Activated CD4-positive, alpha-beta T cell treated with anti-CD3 and anti-CD28 coated beads for 36 hours (primary cell): ENCODE results near the gene SPAG17. TPM values are rescaled to one million over a fixed set of nuclear protein-coding genes. Genes with fewer than 3 reads are reported as not detected.

Experiments
- ATAC-seq: fragments of 200-7000 bp; cut with Tn5 transposase; one replicate; pipeline ENCODE4 v1.10.0; 2021; ENCODE audit warnings: mild to moderate bottlenecking, moderate library complexity
- CTCF ChIA-PET: fragments of 350-600 bp; sonication (Branson Sonifier 250); formaldehyde crosslinking; loops from one replicate; lab custom pipeline; 2021; ENCODE audit warnings: antibody characterized with exemption; lab: Charles Lee
- POLR2A ChIA-PET: fragments of 350-600 bp; sonication (Branson Sonifier 250); formaldehyde crosslinking; loops from one replicate; lab custom pipeline; 2021; ENCODE audit warnings: antibody characterized with exemption, inconsistent platforms; lab: Charles Lee
- DNase-seq: peaks from one replicate; pipeline ENCODE4 v3.0.0-alpha.2; 2020
- H3K27ac Mint-ChIP-seq: one replicate; pipeline ENCODE4 v1.8.0; 2021; ENCODE audit warnings: mixed read lengths
- H3K27me3 Mint-ChIP-seq: one replicate; pipeline ENCODE4 v1.8.0; 2021; ENCODE audit warnings: mixed read lengths
- H3K36me3 Mint-ChIP-seq: one replicate; pipeline ENCODE4 v1.8.0; 2021; ENCODE audit warnings: low read depth, mixed read lengths
- H3K4me1 Mint-ChIP-seq: one replicate; pipeline ENCODE4 v1.8.0; 2021; ENCODE audit warnings: mixed read lengths
- H3K4me3 Mint-ChIP-seq: one replicate; pipeline ENCODE4 v1.8.0; 2021; ENCODE audit warnings: mild to moderate bottlenecking, moderate library complexity, mixed read lengths
- H3K9me3 Mint-ChIP-seq: one replicate; pipeline ENCODE4 v1.8.0; 2021; ENCODE audit warnings: low read depth, mixed read lengths
- intact Hi-C, 2 experiments: fragments of 100-400 bp; cut with DNase I in 1 of 2; cut with micrococcal nuclease in 1 of 2; formaldehyde crosslinking; loops; one replicate each; pipeline versions ENCODE4 v1.14.2 to v1.15.1; 2022 to 2024; cut with DNase I, micrococcal nuclease
- total RNA-seq, 2 experiments: library from RNA; stranded (reverse); gene quantifications; one replicate each; pipeline ENCODE4 v1.2.3, GENCODE V29; 2021

SPAG17 gene
- total RNA-seq, 2 experiments from 2014 or later: not detected

GRCh38 chr1:118160806-118161205, 24.2 kb downstream of the SPAG17 start:
- no peak for ATAC-seq
- intact Hi-C loops: no loop called here
- no peaks in the 10 kb centered on the region for H3K4me1 Mint-ChIP-seq
- ChIA-PET CTCF (interaction anchor here (0.5 kb wide), 1 partner anchor 140 kb away, joined by 3 read pairs; no protein-coding TSS in a partner anchor), POLR2A (no interaction called here)
- H3K27ac Mint-ChIP-seq: no peak overlapping the region
- no peaks in the 10 kb centered on the region for H3K27me3 Mint-ChIP-seq
- DNase-seq: no peak
- H3K4me3 Mint-ChIP-seq: no peak overlapping the region
- H3K9me3 Mint-ChIP-seq: no peaks in the 10 kb centered on the region
- H3K36me3 Mint-ChIP-seq: no peaks in the 10 kb centered on the region

- H3K4me1 Mint-ChIP-seq: no peaks in the 10 kb centered on the region
- CTCF ChIA-PET: no interaction called here
Observed at GRCh38 chr1:118159569-118159968, 25.5 kb downstream of the SPAG17 start.

GRCh38 chr1:118158924-118159323, 26.1 kb downstream of the SPAG17 start:
- no peak overlapping the region for H3K4me3 Mint-ChIP-seq
- DNase-seq (no peak), ATAC-seq (no peak)
- H3K27ac Mint-ChIP-seq: no peak overlapping the region
- CTCF ChIA-PET: no interaction called here
- no peaks in the 10 kb centered on the region for H3K27me3 Mint-ChIP-seq
- intact Hi-C loops: loop anchor here (10.0 kb wide), 2 partner anchors 846 to 1116 kb away; no protein-coding TSS in a partner anchor
- no peaks in the 10 kb centered on the region for H3K36me3 Mint-ChIP-seq
- H3K9me3 Mint-ChIP-seq: no peaks in the 10 kb centered on the region
- POLR2A ChIA-PET: no interaction called here
- no peaks in the 10 kb centered on the region for H3K4me1 Mint-ChIP-seq

More at GRCh38 chr1:118159569-118159968, 25.5 kb downstream of the SPAG17 start:
- ATAC-seq (no peak), DNase-seq (no peak)
- POLR2A ChIA-PET: no interaction called here
- Mint-ChIP-seq H3K27me3 (no peaks in the 10 kb centered on the region), H3K4me3 (no peak overlapping the region), H3K27ac (no peak overlapping the region), H3K9me3 (no peaks in the 10 kb centered on the region), H3K36me3 (no peaks in the 10 kb centered on the region)
- intact Hi-C loops: loop anchor here (10.0 kb wide), 2 partner anchors 845 to 1115 kb away; no protein-coding TSS in a partner anchor

GRCh38 chr1:118157506-118157905, 27.5 kb downstream of the SPAG17 start:
- no peak overlapping the region for H3K27ac Mint-ChIP-seq
- no peaks in the 10 kb centered on the region for H3K4me1 Mint-ChIP-seq
- no peak for ATAC-seq
- no peaks in the 10 kb centered on the region for H3K9me3 Mint-ChIP-seq
- intact Hi-C loops: loop anchor here (10.0 kb wide), 2 partner anchors 847 to 1117 kb away; no protein-coding TSS in a partner anchor
- no peaks in the 10 kb centered on the region for H3K27me3 Mint-ChIP-seq
- ChIA-PET CTCF (no interaction called here), POLR2A (no interaction called here)
- H3K4me3 Mint-ChIP-seq: no peak overlapping the region
- no peaks in the 10 kb centered on the region for H3K36me3 Mint-ChIP-seq
- DNase-seq: no peak

GRCh38 chr1:118155106-118155505, 29.9 kb downstream of the SPAG17 start:
- no peaks in the 10 kb centered on the region for H3K36me3 Mint-ChIP-seq
- H3K9me3 Mint-ChIP-seq: no peaks in the 10 kb centered on the region
- CTCF ChIA-PET: no interaction called here
- POLR2A ChIA-PET: no interaction called here
- H3K4me1 Mint-ChIP-seq: no peaks in the 10 kb centered on the region
- intact Hi-C loops: loop anchor here (10.0 kb wide), 2 partner anchors 850 to 1120 kb away; no protein-coding TSS in a partner anchor
- ATAC-seq: no peak
- DNase-seq: no peak
- no peak overlapping the region for H3K27ac Mint-ChIP-seq
- no peak overlapping the region for H3K4me3 Mint-ChIP-seq
- no peaks in the 10 kb centered on the region for H3K27me3 Mint-ChIP-seq

- Mint-ChIP-seq H3K36me3 (no peaks in the 10 kb centered on the region), H3K4me3 (no peak overlapping the region), H3K27ac (no peak overlapping the region), H3K9me3 (no peaks in the 10 kb centered on the region), H3K27me3 (no peaks in the 10 kb centered on the region), H3K4me1 (no peaks in the 10 kb centered on the region)
- no peak for ATAC-seq
- CTCF ChIA-PET: interaction anchor here (1.3 kb wide), 1 partner anchor 10 kb away, joined by 3 read pairs; no protein-coding TSS in a partner anchor
- intact Hi-C loops: loop anchor here (5.0 to 10.0 kb wide), 3 partner anchors 448 to 1121 kb away; no protein-coding TSS in a partner anchor
- DNase-seq: no peak
- POLR2A ChIA-PET: no interaction called here
Observed at GRCh38 chr1:118154220-118154619, 30.8 kb downstream of the SPAG17 start.

- no peak overlapping the region for H3K27ac Mint-ChIP-seq
- no peaks in the 10 kb centered on the region for H3K27me3 Mint-ChIP-seq
- no peaks in the 10 kb centered on the region for H3K9me3 Mint-ChIP-seq
- ATAC-seq: no peak
- peak; percentile 68 for DNase-seq
- POLR2A ChIA-PET: no interaction called here
- intact Hi-C loops: loop anchor here (1.0 to 10.0 kb wide), 4 partner anchors 451 to 1123 kb away; no protein-coding TSS in a partner anchor
- no peaks in the 10 kb centered on the region for H3K4me1 Mint-ChIP-seq
- CTCF ChIA-PET: interaction anchor here (1.1 to 1.7 kb wide), 3 partner anchors 18 to 857 kb away, joined by 3 to 9 read pairs (median 4); no protein-coding TSS in a partner anchor
- no peaks in the 10 kb centered on the region for H3K36me3 Mint-ChIP-seq
- H3K4me3 Mint-ChIP-seq: no peak overlapping the region
Observed at GRCh38 chr1:118151312-118151937, 33.6 kb downstream of the SPAG17 start.

- Mint-ChIP-seq H3K4me1 (no peaks in the 10 kb centered on the region), H3K9me3 (no peaks in the 10 kb centered on the region), H3K4me3 (no peak overlapping the region), H3K27ac (no peak overlapping the region), H3K27me3 (no peaks in the 10 kb centered on the region), H3K36me3 (no peaks in the 10 kb centered on the region)
- ATAC-seq: no peak
- CTCF ChIA-PET: interaction anchor here (1.1 kb wide), 1 partner anchor 30 kb away, joined by 3 read pairs; no protein-coding TSS in a partner anchor
- POLR2A ChIA-PET: no interaction called here
- no peak for DNase-seq
- intact Hi-C loops: loop anchor here (5.0 to 10.0 kb wide), 3 partner anchors 453 to 1125 kb away; no protein-coding TSS in a partner anchor
Observed at GRCh38 chr1:118149799-118150198, 35.2 kb downstream of the SPAG17 start.

GRCh38 chr1:118148034-118148433, 37.0 kb downstream of the SPAG17 start:
- CTCF ChIA-PET: no interaction called here
- no peak for ATAC-seq
- Mint-ChIP-seq H3K36me3 (no peaks in the 10 kb centered on the region), H3K9me3 (no peaks in the 10 kb centered on the region), H3K4me3 (no peak overlapping the region), H3K27ac (no peak overlapping the region), H3K27me3 (no peaks in the 10 kb centered on the region), H3K4me1 (no peaks in the 10 kb centered on the region)
- POLR2A ChIA-PET: no interaction called here
- intact Hi-C loops: no loop called here
- no peak for DNase-seq

- H3K27me3 Mint-ChIP-seq: no peaks in the 10 kb centered on the region
Observed at GRCh38 chr1:118147522-118147921, 37.5 kb downstream of the SPAG17 start.

GRCh38 chr1:118145721-118146120, 39.3 kb downstream of the SPAG17 start:
- intact Hi-C loops: no loop called here
- no peaks in the 10 kb centered on the region for H3K36me3 Mint-ChIP-seq
- ATAC-seq (no peak), DNase-seq (no peak)
- no peak overlapping the region for H3K4me3 Mint-ChIP-seq
- ChIA-PET CTCF (no interaction called here), POLR2A (no interaction called here)
- H3K9me3 Mint-ChIP-seq: no peaks in the 10 kb centered on the region
- H3K4me1 Mint-ChIP-seq: no peaks in the 10 kb centered on the region
- no peak overlapping the region for H3K27ac Mint-ChIP-seq
- H3K27me3 Mint-ChIP-seq: peaks cover 5% of the 10 kb centered on the region

More at GRCh38 chr1:118147522-118147921, 37.5 kb downstream of the SPAG17 start:
- Mint-ChIP-seq H3K4me3 (no peak overlapping the region), H3K27ac (no peak overlapping the region), H3K36me3 (no peaks in the 10 kb centered on the region), H3K9me3 (no peaks in the 10 kb centered on the region), H3K4me1 (no peaks in the 10 kb centered on the region)
- DNase-seq (no peak), ATAC-seq (no peak)
- intact Hi-C loops: no loop called here
- CTCF ChIA-PET: no interaction called here
- POLR2A ChIA-PET: no interaction called here

GRCh38 chr1:118144684-118145083, 40.3 kb downstream of the SPAG17 start:
- H3K4me3 Mint-ChIP-seq: no peak overlapping the region
- no peak for ATAC-seq
- no peak for DNase-seq
- ChIA-PET POLR2A (no interaction called here), CTCF (interaction anchor here (0.6 to 2.2 kb wide), 3 partner anchors 9 to 412 kb away, joined by 3 to 6 read pairs (median 3); no protein-coding TSS in a partner anchor)
- no peaks in the 10 kb centered on the region for H3K4me1 Mint-ChIP-seq
- peaks cover 5% of the 10 kb centered on the region for H3K27me3 Mint-ChIP-seq
- H3K36me3 Mint-ChIP-seq: no peaks in the 10 kb centered on the region
- intact Hi-C loops: no loop called here
- no peaks in the 10 kb centered on the region for H3K9me3 Mint-ChIP-seq
- H3K27ac Mint-ChIP-seq: no peak overlapping the region
